GM12872 (cell line): ENCODE measurements around the gene PTPRCAP.

Experiments used
- CTCF ChIP-seq: IDR thresholded peaks from 3 replicates; pipeline ENCODE4 v1.5.1; 2011; ENCODE audit warnings: low read depth, mild to moderate bottlenecking, low read length, moderate library complexity; ENCODE audit not compliant: insufficient read depth

Gene PTPRCAP

GRCh38 chr11:67456068-67456705, 18.7 kb upstream of the PTPRCAP start:
- TF ChIP-seq CTCF: no peak

- no peak for TF ChIP-seq CTCF
These were observed 17.6 kb upstream of the PTPRCAP start, which contains the start of gene CABP4 for GRCh38 chr11:67455054-67455453. CABP4 (plus strand) TSS chr11:67455354; CDS start chr11:67455424, 70 bp downstream.

GRCh38 chr11:67453816-67454732, 16.6 kb upstream of the PTPRCAP start:
- no peak for TF ChIP-seq CTCF

GRCh38 chr11:67452141-67452952, 14.9 kb upstream of the PTPRCAP start, which contains the start of gene GPR152:
GPR152 (minus strand) TSS chr11:67452729; CDS start chr11:67452724, 5 bp downstream.
- TF ChIP-seq CTCF: no peak

GRCh38 chr11:67451658-67451976, 14.1 kb upstream of the PTPRCAP start:
- no peak for TF ChIP-seq CTCF

GRCh38 chr11:67450796-67451657, 13.5 kb upstream of the PTPRCAP start:
- no peak for TF ChIP-seq CTCF
